Measurements from ENCODE around the gene SVEP1. TPM values are rescaled to one million over a fixed set of nuclear protein-coding genes. Genes with fewer than 3 reads are reported as not detected.
A peak's percentile ranks its signal among the peaks of the same experiment; 100 is the strongest.

The SVEP1 gene
- total and polyA plus RNA-seq, 2 donors from 2014 or later: 1.1 to 19.3 TPM

- DNase-seq: peak in 2 of 5 donors; percentile 13 to 48
- no peak overlapping the region for H3K9ac ChIP-seq (ENCODE audit: low read length in 3 of 3)
- intact Hi-C loops (cut with DNase I): no loop called here
- peak; percentile 62 for FAIRE-seq
- no peaks in the 10 kb centered on the region for H3K9me3 ChIP-seq (ENCODE audit: control insufficient read depth in 2 of 3, insufficient read depth in 1 of 3, low read length in 3 of 3)
- no peaks in the 10 kb centered on the region for H3K36me3 ChIP-seq (ENCODE audit: control insufficient read depth in 2 of 3, insufficient read depth in 3 of 3, low read length in 3 of 3)
- H3K4me1 ChIP-seq (ENCODE audit: control insufficient read depth in 2 of 3, insufficient read depth in 2 of 3, low read depth in 1 of 3, low read length in 3 of 3): no peaks in the 10 kb centered on the region
- H3K4me3 ChIP-seq (ENCODE audit: low read length in 3 of 3): no peak overlapping the region
- H3K27me3 ChIP-seq (ENCODE audit: control insufficient read depth, insufficient read depth, low read length): no peaks in the 10 kb centered on the region
- TF ChIP-seq CTCF (IDR thresholded peaks at IDR 0.05; ENCODE audit: borderline replicate concordance, extremely low read depth, insufficient read depth): peak; percentile 33
- no peak overlapping the region for H3K27ac ChIP-seq (ENCODE audit: low read depth in 2 of 2, low read length in 2 of 2)
Measured at GRCh38 chr9:110426052-110426709, 153.4 kb downstream of the SVEP1 start.

GRCh38 chr9:110414471-110414870 is 165.1 kb downstream of the SVEP1 start:
- Histone ChIP-seq H3K4me3 (ENCODE audit: low read length in 3 of 3) (no peak overlapping the region), H3K9me3 (ENCODE audit: control insufficient read depth in 2 of 3, insufficient read depth in 1 of 3, low read length in 3 of 3) (no peaks in the 10 kb centered on the region), H3K36me3 (ENCODE audit: control insufficient read depth in 2 of 3, insufficient read depth in 3 of 3, low read length in 3 of 3) (no peaks in the 10 kb centered on the region), H3K27ac (ENCODE audit: low read depth in 2 of 2, low read length in 2 of 2) (no peak overlapping the region), H3K4me1 (ENCODE audit: control insufficient read depth in 2 of 3, insufficient read depth in 2 of 3, low read depth in 1 of 3, low read length in 3 of 3) (no peaks in the 10 kb centered on the region), H3K9ac (ENCODE audit: low read length in 3 of 3) (no peak overlapping the region), H3K27me3 (ENCODE audit: control insufficient read depth, insufficient read depth, low read length) (no peaks in the 10 kb centered on the region)
- intact Hi-C loops (cut with DNase I): no loop called here
- DNase-seq: no peak
- no peak for FAIRE-seq
- no peak for TF ChIP-seq CTCF (IDR thresholded peaks at IDR 0.05; ENCODE audit: borderline replicate concordance, extremely low read depth, insufficient read depth)

- H3K9ac ChIP-seq (ENCODE audit: low read length in 3 of 3): no peak overlapping the region
- no peaks in the 10 kb centered on the region for H3K36me3 ChIP-seq (ENCODE audit: control insufficient read depth in 2 of 3, insufficient read depth in 3 of 3, low read length in 3 of 3)
- FAIRE-seq: no peak
- H3K9me3 ChIP-seq (ENCODE audit: control insufficient read depth in 2 of 3, insufficient read depth in 1 of 3, low read length in 3 of 3): no peaks in the 10 kb centered on the region
- no peak for DNase-seq
- intact Hi-C loops (cut with DNase I): no loop called here
- H3K27ac ChIP-seq (ENCODE audit: low read depth in 2 of 2, low read length in 2 of 2): no peak overlapping the region
- no peaks in the 10 kb centered on the region for H3K27me3 ChIP-seq (ENCODE audit: control insufficient read depth, insufficient read depth, low read length)
- no peak for TF ChIP-seq CTCF (IDR thresholded peaks at IDR 0.05; ENCODE audit: borderline replicate concordance, extremely low read depth, insufficient read depth)
- H3K4me3 ChIP-seq (ENCODE audit: low read length in 3 of 3): no peak overlapping the region
- no peaks in the 10 kb centered on the region for H3K4me1 ChIP-seq (ENCODE audit: control insufficient read depth in 2 of 3, insufficient read depth in 2 of 3, low read depth in 1 of 3, low read length in 3 of 3)
Measured at GRCh38 chr9:110410961-110411360, 168.6 kb downstream of the SVEP1 start.

GRCh38 chr9:110408598-110408997 is 170.9 kb downstream of the SVEP1 start:
- no peak for TF ChIP-seq CTCF (IDR thresholded peaks at IDR 0.05; ENCODE audit: borderline replicate concordance, extremely low read depth, insufficient read depth)
- no peak for DNase-seq
- no peak for FAIRE-seq
- Histone ChIP-seq H3K9me3 (ENCODE audit: control insufficient read depth in 2 of 3, insufficient read depth in 1 of 3, low read length in 3 of 3) (no peaks in the 10 kb centered on the region), H3K27me3 (ENCODE audit: control insufficient read depth, insufficient read depth, low read length) (no peaks in the 10 kb centered on the region), H3K36me3 (ENCODE audit: control insufficient read depth in 2 of 3, insufficient read depth in 3 of 3, low read length in 3 of 3) (no peaks in the 10 kb centered on the region), H3K9ac (ENCODE audit: low read length in 3 of 3) (no peak overlapping the region), H3K4me1 (ENCODE audit: control insufficient read depth in 2 of 3, insufficient read depth in 2 of 3, low read depth in 1 of 3, low read length in 3 of 3) (no peaks in the 10 kb centered on the region), H3K27ac (ENCODE audit: low read depth in 2 of 2, low read length in 2 of 2) (no peak overlapping the region), H3K4me3 (ENCODE audit: low read length in 3 of 3) (no peak overlapping the region)
- intact Hi-C loops (cut with DNase I): no loop called here

Measured in kidney (tissue), 14 donors.